Omental fat pad (tissue), 4 donors: Measurements from ENCODE around the gene GFI1B. TPM values are rescaled to one million over a fixed set of nuclear protein-coding genes. Genes with fewer than 3 reads are reported as not detected.
"Not testable (repeated sequence)": the region's sequence is repeated elsewhere in the genome, so short reads cannot be mapped to it uniquely, and the experiment has no call there.

ENCODE experiments used
- ATAC-seq: fragments of 150-250 bp; one replicate; pipeline ENCODE4 v1.9.1; 2016; ENCODE audit warnings: mild to moderate bottlenecking, moderate library complexity; ENCODE audit not compliant: low FRiP score
- DNase-seq: peaks from one replicate; pipeline ENCODE4 v3.0.0-alpha.2; 2019; ENCODE audit warnings: low spot score
- CTCF ChIP-seq, 3 donors: fragments of 450-650 bp; IDR thresholded peaks; one replicate each; pipeline ENCODE4 v1.5.1; 2016 to 2017; ENCODE audit warnings: antibody characterized with exemption in 3 of 3, mild to moderate bottlenecking in 3 of 3, moderate library complexity in 2 of 3
- total RNA-seq, 4 donors: library from RNA; depleted of rRNA; stranded (reverse); fragments of >200 nt; gene quantifications; one replicate each; pipeline ENCODE4 v1.1.0, GENCODE V29; 2016

Gene GFI1B
- total RNA-seq, 4 donors from 2014 or later, result not detected

- ATAC-seq, result peak; percentile 99
- peak; percentile 72 for DNase-seq
- no peak for TF ChIP-seq CTCF (IDR thresholded peaks at IDR 0.05)
Measured at GRCh38 chr9:133030317-133031129, 52.0 kb downstream of the GFI1B start, which contains the start of gene GTF3C5. Gene GTF3C5 (plus strand): TSS chr9:133030997. CDS start chr9:133031012, 15 bp downstream.

- DNase-seq (no peak), ATAC-seq (no peak)
- no peak for TF ChIP-seq CTCF (IDR thresholded peaks at IDR 0.05)
Measured at GRCh38 chr9:133031130-133031422, 52.6 kb downstream of the GFI1B start.

- TF ChIP-seq CTCF (IDR thresholded peaks at IDR 0.05), result no peak
- DNase-seq, result no peak
- no peak for ATAC-seq
Measured at GRCh38 chr9:133031496-133031911, 53.0 kb downstream of the GFI1B start.

GRCh38 chr9:133032171-133032570, 53.7 kb downstream of the GFI1B start:
- DNase-seq (no peak), ATAC-seq (no peak)
- no peak for TF ChIP-seq CTCF (IDR thresholded peaks at IDR 0.05)

GRCh38 chr9:133035669-133036068, 57.2 kb downstream of the GFI1B start:
- TF ChIP-seq CTCF (IDR thresholded peaks at IDR 0.05), result no peak
- ATAC-seq (no peak), DNase-seq (no peak)

- DNase-seq (no peak), ATAC-seq (no peak)
- TF ChIP-seq CTCF (IDR thresholded peaks at IDR 0.05), result no peak
Measured at GRCh38 chr9:133037775-133038515, 59.5 kb downstream of the GFI1B start.

- not testable (repeated sequence) for DNase-seq, ATAC-seq
Measured at GRCh38 chr9:133040892-133041479, 62.5 kb downstream of the GFI1B start.
